ENCODE results near the gene GDF10.

The GDF10 gene

DNA sequence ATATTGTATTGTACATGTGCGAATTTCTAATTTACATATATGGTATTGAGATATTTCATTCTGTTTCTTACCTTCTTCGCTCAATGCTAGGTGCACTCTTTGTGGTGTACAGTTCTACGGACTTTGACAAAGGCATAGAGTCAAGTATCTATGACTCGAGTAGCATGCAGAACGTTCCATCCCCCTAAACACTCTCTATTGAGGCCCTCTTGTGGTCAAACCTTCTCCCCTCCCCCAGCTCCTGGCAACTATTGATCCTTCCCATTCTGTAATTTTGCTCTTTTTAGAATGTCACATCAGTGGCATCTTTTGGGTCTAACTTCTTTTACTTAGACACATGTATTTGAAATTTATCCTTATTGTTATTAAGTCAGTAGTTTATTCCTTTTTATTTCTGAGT lies 30.7 kb upstream of the GDF10 start:
- DNase-seq: no peak

DNA sequence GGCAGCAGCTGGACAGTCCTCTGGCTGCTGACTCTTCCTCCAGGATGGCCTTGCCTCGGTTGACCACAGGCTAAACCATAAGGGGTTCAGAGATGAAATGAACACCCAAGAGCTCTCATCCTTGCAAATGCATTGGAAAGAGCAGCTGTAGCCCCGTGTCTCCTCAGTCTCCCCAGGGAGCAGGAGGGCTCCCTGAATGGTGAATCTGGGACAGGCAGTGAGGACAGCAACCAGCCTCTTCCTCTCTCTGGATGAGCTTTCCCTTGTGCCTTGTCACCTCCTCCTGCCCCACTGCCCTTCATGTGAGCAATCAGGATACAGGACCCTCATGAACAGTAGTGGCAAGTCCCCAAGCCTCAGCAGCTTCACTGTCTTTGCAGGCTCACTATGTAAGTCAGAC lies 23.9 kb upstream of the GDF10 start:
- peak; percentile 44 for DNase-seq

DNA sequence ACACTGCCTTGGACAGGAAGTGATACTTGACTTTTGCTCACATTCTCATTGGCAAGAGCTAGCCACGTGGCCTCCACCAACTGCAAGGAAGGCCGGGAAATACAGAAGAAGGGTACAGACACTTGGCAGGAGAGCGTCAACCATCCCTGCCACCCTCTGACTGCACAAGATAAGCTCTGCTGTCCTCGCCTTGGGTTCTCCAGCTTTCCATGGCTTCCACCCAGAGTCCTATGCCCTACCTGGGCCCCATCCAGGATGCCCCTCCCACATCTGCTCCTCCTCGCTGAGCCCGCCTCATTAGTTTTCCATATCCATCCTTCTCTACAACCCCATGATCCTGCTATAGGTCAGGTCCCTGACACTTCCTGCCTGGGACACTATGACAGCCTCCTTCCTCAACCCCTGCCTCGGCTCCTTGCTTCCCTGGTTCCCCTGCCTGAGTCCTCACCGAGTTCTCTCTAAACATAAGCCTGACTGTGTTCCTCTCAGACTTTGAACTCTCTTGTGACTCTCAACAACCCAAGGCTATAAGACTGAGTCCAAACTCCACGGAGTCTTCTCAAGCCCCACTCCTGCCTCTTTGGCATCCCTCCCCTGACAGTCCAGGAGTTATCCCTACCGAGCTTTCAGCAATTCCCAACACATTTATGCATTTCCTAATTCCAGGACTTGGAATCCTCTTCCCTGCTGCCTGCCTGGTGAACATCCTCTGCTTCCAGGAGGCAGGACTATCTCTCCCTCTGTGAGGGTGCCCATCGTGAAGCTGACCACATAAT lies 23.2 kb upstream of the GDF10 start:
- DNase-seq: peak; percentile 51

- DNase-seq: peak; percentile 69
Measured at GRCh38 chr10:47277352-47278151, 22.4 kb upstream of the GDF10 start.

GRCh38 chr10:47278152-47278473 lies 21.9 kb upstream of the GDF10 start:
- DNase-seq: peak; percentile 55

GRCh38 chr10:47278720-47279119 lies 21.3 kb upstream of the GDF10 start:
- DNase-seq: peak; percentile 54

GRCh38 chr10:47279276-47279675 lies 20.7 kb upstream of the GDF10 start:
- peak; percentile 50 for DNase-seq

- peak; percentile 52 for DNase-seq
Measured at GRCh38 chr10:47282005-47282656, 17.9 kb upstream of the GDF10 start.

DNA sequence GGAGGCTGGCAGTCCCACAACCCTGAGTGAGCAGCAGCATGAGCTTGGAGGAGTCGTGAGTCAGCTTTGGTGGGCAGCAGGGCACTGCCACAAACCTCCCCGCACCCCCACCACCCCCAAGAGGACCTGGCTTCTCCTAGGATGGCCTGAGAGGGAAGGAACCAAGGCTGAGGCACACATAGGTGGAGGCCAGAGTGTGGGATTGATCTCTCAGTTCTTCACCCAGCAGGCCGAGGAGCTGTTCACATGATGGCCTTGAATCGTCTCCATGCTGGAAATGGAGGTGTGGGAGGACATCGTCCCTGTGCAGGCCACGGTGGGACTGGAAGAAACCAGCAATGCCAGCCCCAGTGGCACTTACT lies 17.4 kb upstream of the GDF10 start:
- peak; percentile 41 for DNase-seq

DNA sequence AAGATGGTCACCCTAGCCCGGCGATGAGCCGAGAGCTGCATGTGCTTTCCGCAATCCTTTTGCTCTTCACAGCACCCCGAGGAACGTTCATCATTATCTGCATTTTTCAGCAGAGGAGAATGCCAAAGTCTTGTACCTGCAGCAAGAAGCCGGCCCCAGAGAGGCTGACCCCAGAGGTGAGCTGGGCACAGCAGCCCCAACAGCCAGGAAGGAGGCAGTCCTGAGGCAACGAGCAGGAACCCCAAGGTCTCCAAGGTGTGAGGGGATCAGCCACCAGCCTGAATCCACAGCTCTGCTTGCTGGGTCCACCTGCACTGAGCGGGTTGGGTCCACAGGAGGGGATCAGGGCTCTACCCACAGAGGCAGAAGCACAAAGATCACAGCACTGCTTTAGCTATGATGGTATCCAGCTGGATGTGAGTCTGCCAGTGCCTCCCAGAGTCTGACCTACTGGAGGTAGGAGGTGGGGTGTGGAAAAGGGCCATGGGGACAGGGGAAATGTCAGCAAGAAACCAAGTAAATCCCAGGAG lies 16.8 kb upstream of the GDF10 start:
- DNase-seq: peak; percentile 44

GRCh38 chr10:47283848-47284247 lies 16.1 kb upstream of the GDF10 start:
- DNase-seq: peak; percentile 50

- DNase-seq: peak; percentile 57
Measured at GRCh38 chr10:47285381-47286115, 14.4 kb upstream of the GDF10 start.

- peak; percentile 53 for DNase-seq
Measured at GRCh38 chr10:47286116-47286505, 13.9 kb upstream of the GDF10 start.

DNA sequence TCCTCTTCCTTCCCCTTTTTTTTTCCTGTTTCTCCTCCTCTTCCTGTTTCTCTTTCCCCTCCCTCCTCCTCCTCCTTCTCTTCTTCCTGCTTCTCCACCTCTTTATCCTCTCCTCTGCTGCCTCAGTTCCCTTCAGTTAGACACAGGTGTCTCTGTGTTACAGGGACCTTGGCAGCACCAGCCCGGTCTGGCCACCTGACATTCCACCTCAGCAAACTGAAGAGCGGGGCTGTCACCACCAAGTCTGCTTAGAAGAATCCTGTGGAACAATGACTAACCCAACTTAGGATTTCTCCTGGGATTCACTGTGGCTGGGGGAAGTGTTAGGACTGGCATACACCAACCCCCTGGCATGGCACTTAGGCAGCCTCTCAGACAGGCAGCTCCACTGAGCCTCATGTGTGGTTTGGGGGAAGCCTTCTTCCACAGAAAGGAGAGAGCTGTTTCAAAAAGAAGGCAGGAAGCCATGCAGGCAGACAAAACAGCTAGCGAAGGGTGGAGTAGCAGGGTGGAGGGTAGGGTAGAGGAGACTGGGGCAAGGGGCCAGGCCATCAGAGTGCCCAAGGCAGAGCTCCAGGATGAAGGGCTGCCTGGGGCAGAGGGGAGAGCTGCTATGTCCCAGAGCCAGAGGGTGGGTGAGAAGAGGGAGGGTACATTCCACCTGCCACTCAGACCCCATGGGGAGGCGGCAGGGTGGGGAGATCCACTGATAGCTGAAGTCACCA lies 13.2 kb upstream of the GDF10 start:
- DNase-seq: peak; percentile 60

GRCh38 chr10:47287365-47287802 lies 12.6 kb upstream of the GDF10 start:
- DNase-seq: no peak

GRCh38 chr10:47287805-47288204 lies 12.2 kb upstream of the GDF10 start:
- peak; percentile 43 for DNase-seq

- peak; percentile 51 for DNase-seq
Measured at GRCh38 chr10:47288236-47288635, 11.8 kb upstream of the GDF10 start.

GRCh38 chr10:47288916-47289495 lies 11.0 kb upstream of the GDF10 start:
- peak; percentile 44 for DNase-seq

DNA sequence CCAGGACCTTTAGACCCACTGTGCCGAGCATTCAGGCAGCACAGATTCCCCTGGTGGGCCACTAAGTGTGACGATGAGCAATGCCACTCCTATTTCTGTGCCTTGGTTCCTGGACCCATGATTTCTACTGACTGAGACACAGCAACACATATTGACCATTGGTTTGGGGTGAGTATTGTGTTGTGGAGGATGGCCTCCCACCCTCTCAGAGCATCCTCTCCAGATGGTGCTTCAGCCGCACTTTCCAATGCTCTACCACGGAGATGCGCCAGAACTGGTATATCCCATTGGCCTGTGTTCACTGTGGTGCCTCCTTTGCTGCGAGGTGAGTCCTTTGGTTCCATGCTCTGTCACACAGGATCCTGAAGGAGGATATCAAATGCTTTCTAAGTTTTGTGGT lies 10.1 kb upstream of the GDF10 start:
- peak; percentile 33 for DNase-seq

DNA sequence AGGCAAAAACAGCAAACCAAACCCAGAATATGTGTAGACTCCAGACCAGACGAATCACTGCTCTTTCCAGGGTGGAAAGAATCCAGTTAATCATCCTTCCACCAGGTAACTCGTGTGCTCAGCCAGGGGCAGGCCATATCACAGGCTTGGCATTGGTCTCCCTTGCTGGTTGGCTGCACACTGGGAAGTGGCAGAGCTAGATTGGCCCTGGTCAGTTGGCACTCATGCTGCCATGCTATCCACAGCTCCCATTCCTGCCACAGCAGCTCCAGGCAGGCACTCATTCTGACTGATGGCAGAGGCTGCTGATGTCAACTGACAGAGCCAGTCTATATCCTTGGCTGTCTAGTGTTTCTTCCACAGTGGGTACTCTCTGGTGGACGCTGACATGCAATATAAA lies 9.7 kb upstream of the GDF10 start:
- DNase-seq: peak; percentile 43

GRCh38 chr10:47291682-47292081 lies 8.3 kb upstream of the GDF10 start:
- no peak for DNase-seq

DNA sequence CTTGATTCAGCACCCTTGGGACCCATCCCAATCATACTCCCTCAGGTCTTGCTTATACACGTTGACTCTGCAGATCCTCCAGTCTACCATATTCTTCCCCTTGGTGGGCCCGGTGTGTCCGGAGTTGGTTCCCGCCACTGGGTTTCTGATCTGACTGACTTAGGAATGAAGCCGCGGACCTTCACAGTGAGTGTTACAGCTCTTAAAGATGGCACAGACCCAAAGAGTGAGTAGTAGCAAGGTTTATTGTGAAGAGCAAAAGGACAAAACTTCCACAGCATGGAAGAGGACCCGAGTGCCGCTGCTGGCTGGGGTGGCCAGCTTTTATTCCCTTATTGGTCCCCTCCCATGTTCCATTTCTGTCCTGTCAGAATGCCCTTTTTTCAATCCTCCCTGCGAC lies 5.9 kb upstream of the GDF10 start:
- peak; percentile 35 for DNase-seq

Measured in activated CD8-positive, alpha-beta memory T cell treated with anti-CD3 and anti-CD28 coated beads for 24 hours (primary cell).